Measurements from ENCODE around the gene PCNX2.

PCNX2 gene

GRCh38 chr1:233246965-233247364 lies 48.6 kb downstream of the PCNX2 start:
- Histone ChIP-seq H3K9me3 (ENCODE audit: control insufficient read depth, insufficient read depth, low read depth, low read length) (no peaks in the 10 kb centered on the region), H3K4me3 (ENCODE audit: low read depth, low read length) (no peak overlapping the region), H3K36me3 (ENCODE audit: control insufficient read depth in 2 of 2, insufficient read depth in 1 of 2, low read length in 2 of 2) (peaks cover 12 to 40% of the 10 kb centered on the region in 2 experiments; a peak in 2 of 3 replicates), H3K4me1 (ENCODE audit: control insufficient read depth, insufficient read depth, low read length) (peaks cover 29% of the 10 kb centered on the region), H3K27ac (ENCODE audit: extremely low read depth, low read depth, low read length) (no peak overlapping the region)
- CTCF ChIA-PET, result interaction anchor here (0.6 kb wide), 1 partner anchor 747 kb away, joined by 3 read pairs; no protein-coding TSS in a partner anchor
- POLR2A ChIA-PET, result no interaction called here
- TF ChIP-seq ATF2 (tag by site-specific recombination; IDR thresholded peaks at IDR 0.05; ENCODE audit: low read depth) (0 out of 2 replicates have a peak, but pooled peaks have one; percentile 17), BCL11B (tag by site-specific recombination; IDR thresholded peaks at IDR 0.05; ENCODE audit: low read depth) (no peak), ZNF324 (tag by site-specific recombination; IDR thresholded peaks at IDR 0.05) (no peak), AEBP2 (tag by site-specific recombination; IDR thresholded peaks at IDR 0.05; ENCODE audit: borderline replicate concordance) (no peak), ZSCAN23 (tag by site-specific recombination; IDR thresholded peaks at IDR 0.05) (no peak)

GRCh38 chr1:233245191-233245765 lies 50.2 kb downstream of the PCNX2 start:
- Histone ChIP-seq H3K4me3 (ENCODE audit: low read depth, low read length) (no peak overlapping the region), H3K36me3 (ENCODE audit: control insufficient read depth in 2 of 2, insufficient read depth in 1 of 2, low read length in 2 of 2) (peaks cover 3 to 23% of the 10 kb centered on the region in 2 experiments; a peak in 2 of 3 replicates), H3K9me3 (ENCODE audit: control insufficient read depth, insufficient read depth, low read depth, low read length) (no peaks in the 10 kb centered on the region), H3K4me1 (ENCODE audit: control insufficient read depth, insufficient read depth, low read length) (peaks cover 41% of the 10 kb centered on the region), H3K27ac (ENCODE audit: extremely low read depth, low read depth, low read length) (no peak overlapping the region)
- TF ChIP-seq PRDM4 (tag by site-specific recombination; IDR thresholded peaks at IDR 0.05) (peak; percentile 91), ZNF513 (tag by site-specific recombination; IDR thresholded peaks at IDR 0.05) (no peak), SCRT1 (tag by site-specific recombination; IDR thresholded peaks at IDR 0.05; ENCODE audit: borderline replicate concordance) (peak; percentile 66; the same call in 1 of the 2 replicates)
- CTCF ChIA-PET, result interaction anchor here (0.6 to 0.7 kb wide), 3 partner anchors 68 to 888 kb away, joined by 3 read pairs; no protein-coding TSS in a partner anchor
- POLR2A ChIA-PET, result interaction anchor here (0.7 kb wide), 1 partner anchor 405 kb away, joined by 3 read pairs; no protein-coding TSS in a partner anchor

- CTCF ChIA-PET, result interaction anchor here (0.6 to 0.9 kb wide), 3 partner anchors 109 to 625 kb away, joined by 3 to 4 read pairs (median 3); no protein-coding TSS in a partner anchor
- Histone ChIP-seq H3K4me1 (ENCODE audit: control insufficient read depth, insufficient read depth, low read length) (peaks cover 41% of the 10 kb centered on the region), H3K36me3 (ENCODE audit: control insufficient read depth in 2 of 2, insufficient read depth in 1 of 2, low read length in 2 of 2) (peaks cover 0 to 12% of the 10 kb centered on the region in 2 experiments; a peak in 1 of 3 replicates), H3K4me3 (ENCODE audit: low read depth, low read length) (no peak overlapping the region), H3K27ac (ENCODE audit: extremely low read depth, low read depth, low read length) (no peak overlapping the region), H3K9me3 (ENCODE audit: control insufficient read depth, insufficient read depth, low read depth, low read length) (no peaks in the 10 kb centered on the region)
- POLR2A ChIA-PET, result no interaction called here
- TF ChIP-seq ZEB2 (tag by site-specific recombination; IDR thresholded peaks at IDR 0.05), result peak; percentile 49; the same call in 1 of the 2 replicates
- no peak for TF ChIP-seq ZNF324 (tag by site-specific recombination; IDR thresholded peaks at IDR 0.05)
- TF ChIP-seq IKZF3 (tag by site-specific recombination; IDR thresholded peaks at IDR 0.05), result peak; percentile 79; the same call in 1 of the 2 replicates
- no peak for TF ChIP-seq ZNF510 (tag by site-specific recombination; IDR thresholded peaks at IDR 0.05; ENCODE audit: insufficient replicate concordance)
- peak; percentile 41; the same call in 1 of the 2 replicates for TF ChIP-seq WT1 (tag by site-specific recombination; IDR thresholded peaks at IDR 0.05)
- TF ChIP-seq ZNF366 (tag by site-specific recombination; conservative IDR thresholded peaks at IDR 0.05), result 0 out of 2 replicates have a peak, but pooled peaks have one; percentile 39
- TF ChIP-seq HIC1 (tag by site-specific recombination; IDR thresholded peaks at IDR 0.05), result peak; percentile 86
- 0 out of 2 replicates have a peak, but pooled peaks have one; percentile 29 for TF ChIP-seq ZNF184 (tag by site-specific recombination; IDR thresholded peaks at IDR 0.05)
- no peak for TF ChIP-seq ZBTB6 (tag by site-specific recombination; IDR thresholded peaks at IDR 0.05)
- TF ChIP-seq ZNF629 (tag by site-specific recombination; IDR thresholded peaks at IDR 0.05), result peak; percentile 59
- TF ChIP-seq BCL11A (tag by site-specific recombination; IDR thresholded peaks at IDR 0.05; ENCODE audit: low read depth), result peak; percentile 91; the same call in 1 of the 2 replicates
- no peak for TF ChIP-seq ZNF335 (tag by site-specific recombination; conservative IDR thresholded peaks at IDR 0.05)
Measured at GRCh38 chr1:233244183-233244582, 51.3 kb downstream of the PCNX2 start.
